Natural killer cell (primary cell): Measurements from ENCODE around the gene AMDHD2. TPM values are rescaled to one million over a fixed set of nuclear protein-coding genes. Genes with fewer than 3 reads are reported as not detected.

Experiments used
- ATAC-seq, 3 donors: fragments of 150-1000 bp in 2 of 3; fragments of 200-7000 bp in 1 of 3; cut with Tn5 transposase; 1 replicate in 1 of 3; 2 replicates in 2 of 3; pipeline ENCODE4 v1.10.0; 2021; ENCODE audit warnings: mild to moderate bottlenecking in 2 of 3, moderate library complexity in 2 of 3
- DNase-seq, 2 donors: peaks; one replicate each; pipeline versions ENCODE4 v3.0.0 to v3.0.0-alpha.2; 2013 to 2021; ENCODE audit warnings: mixed read lengths in 1 of 2
- H3K27ac ChIP-seq: one replicate; pipeline ENCODE4 v1.5.1; 2013; ENCODE audit warnings: mild to moderate bottlenecking, low read length
- H3K27me3 ChIP-seq: one replicate; pipeline ENCODE4 v1.6.1; 2013; ENCODE audit warnings: low read length; ENCODE audit not compliant: control insufficient read depth, insufficient read depth
- H3K36me3 ChIP-seq: one replicate; pipeline ENCODE4 v1.6.1; 2013; ENCODE audit warnings: low read length; ENCODE audit not compliant: control insufficient read depth, insufficient read depth
- H3K4me1 ChIP-seq: one replicate; pipeline ENCODE4 v1.6.1; 2013; ENCODE audit warnings: low read length; ENCODE audit not compliant: control insufficient read depth, insufficient read depth
- H3K4me3 ChIP-seq: one replicate; pipeline ENCODE4 v1.5.1; 2013; ENCODE audit warnings: low read length
- H3K9me3 ChIP-seq: one replicate; pipeline ENCODE4 v1.6.1; 2013; ENCODE audit warnings: low read length; ENCODE audit not compliant: control insufficient read depth, insufficient read depth
- H3K27ac Mint-ChIP-seq, 2 donors: one replicate each; pipeline ENCODE4 v1.8.0; 2022; ENCODE audit warnings: mild to moderate bottlenecking in 2 of 2, mixed read lengths in 2 of 2, moderate library complexity in 1 of 2
- H3K27me3 Mint-ChIP-seq, 2 donors: one replicate each; pipeline ENCODE4 v1.8.0; 2022; ENCODE audit warnings: low read depth in 2 of 2, mixed read lengths in 2 of 2
- H3K36me3 Mint-ChIP-seq: one replicate; pipeline ENCODE4 v1.8.0; 2022; ENCODE audit warnings: mixed read lengths
- H3K4me1 Mint-ChIP-seq, 2 donors: one replicate each; pipeline ENCODE4 v1.8.0; 2022; ENCODE audit warnings: mixed read lengths in 2 of 2
- H3K4me3 Mint-ChIP-seq: one replicate; pipeline ENCODE4 v1.8.0; 2022; ENCODE audit warnings: mild to moderate bottlenecking, moderate library complexity, mixed read lengths
- H3K9me3 Mint-ChIP-seq, 2 donors: one replicate each; pipeline ENCODE4 v1.8.0; 2022; ENCODE audit warnings: mixed read lengths in 2 of 2
- CTCF ChIP-seq: fragments of 200-600 bp; IDR thresholded peaks from one replicate; pipeline ENCODE4 v1.8.0; 2022; ENCODE audit warnings: antibody characterized with exemption
- WGBS: methylation state at CpG from one replicate; pipeline ENCODE4 v1.1.7; 2013; ENCODE audit warnings: missing lambda C conversion rate; ENCODE audit not compliant: insufficient coverage; 5-methylcytosine and 5-hydroxymethylcytosine counted together
- intact Hi-C: fragments of 100-400 bp; cut with micrococcal nuclease; formaldehyde crosslinking; loops from one replicate; pipeline ENCODE4 v1.14.2; 2022
- total RNA-seq, 4 donors: library from RNA; stranded (reverse); fragments of 120-200 nt in 1 of 4; gene quantifications; one replicate each; pipeline versions ENCODE4 v1.2.3 to v1.2.4, GENCODE V29; 2013 to 2022

The AMDHD2 gene
- total RNA-seq, 3 donors from 2014 or later (not counting 1 experiment from before 2014, with no cell fraction given): 129 to 162 (median 144) TPM

- Mint-ChIP-seq H3K27me3 (no peaks in the 10 kb centered on the region), H3K27ac (no peak overlapping the region), H3K9me3 (no peaks in the 10 kb centered on the region), H3K4me1 (peaks cover 7 to 30% of the 10 kb centered on the region in 2 donors), H3K4me3 (no peak overlapping the region), H3K36me3 (no peaks in the 10 kb centered on the region)
- no peak overlapping the region for H3K27ac ChIP-seq
- intact Hi-C loops: loop anchor here (10.0 kb wide), 1 partner anchor 477 kb away; the partner anchor contains the start of gene ZNF598
- ATAC-seq (no peak), DNase-seq (no peak)
- H3K36me3 ChIP-seq: no peaks in the 10 kb centered on the region
- no peak for TF ChIP-seq CTCF
- peaks cover 18% of the 10 kb centered on the region for H3K4me1 ChIP-seq
- WGBS: 89% methylated on average over 7 of the region's 7 CpGs
- H3K27me3 ChIP-seq: no peaks in the 10 kb centered on the region
- H3K4me3 ChIP-seq: no peak overlapping the region
- no peaks in the 10 kb centered on the region for H3K9me3 ChIP-seq
Measured at GRCh38 chr16:2481676-2482075, 38.5 kb upstream of the AMDHD2 start.

- WGBS: 95% methylated on average over 13 of the region's 13 CpGs
- H3K36me3 Mint-ChIP-seq: no peaks in the 10 kb centered on the region
Measured at GRCh38 chr16:2482249-2482648, 37.9 kb upstream of the AMDHD2 start.

GRCh38 chr16:2482708-2483534 lies 37.2 kb upstream of the AMDHD2 start:
- 85% methylated on average over 32 of the region's 32 CpGs for WGBS
- no peaks in the 10 kb centered on the region for H3K27me3 ChIP-seq
- H3K4me3 Mint-ChIP-seq: no peak overlapping the region
- no peak for DNase-seq
- peak overlapping the region in 1 of 2 donors; percentile 38 for H3K27ac Mint-ChIP-seq
- H3K4me1 ChIP-seq: peaks cover 30% of the 10 kb centered on the region
- no peak overlapping the region for H3K27ac ChIP-seq
- H3K27me3 Mint-ChIP-seq: peaks cover 0 to 3% of the 10 kb centered on the region in 2 donors
- H3K36me3 Mint-ChIP-seq: no peaks in the 10 kb centered on the region
- no peak for TF ChIP-seq CTCF
- H3K36me3 ChIP-seq: no peaks in the 10 kb centered on the region
- intact Hi-C loops: loop anchor here (10.0 kb wide), 1 partner anchor 478 kb away; the partner anchor contains the start of gene ZNF598
- peaks cover 15 to 36% of the 10 kb centered on the region in 2 donors for H3K4me1 Mint-ChIP-seq
- H3K4me3 ChIP-seq: no peak overlapping the region
- H3K9me3 ChIP-seq: no peaks in the 10 kb centered on the region
- H3K9me3 Mint-ChIP-seq: no peaks in the 10 kb centered on the region
- ATAC-seq: no peak

More at GRCh38 chr16:2482249-2482648, 37.9 kb upstream of the AMDHD2 start:
- H3K27me3 ChIP-seq: no peaks in the 10 kb centered on the region
- Mint-ChIP-seq H3K4me1 (peaks cover 9 to 36% of the 10 kb centered on the region in 2 donors), H3K4me3 (no peak overlapping the region), H3K27ac (no peak overlapping the region), H3K27me3 (peaks cover 0 to under 1% of the 10 kb centered on the region in 2 donors), H3K9me3 (no peaks in the 10 kb centered on the region)
- H3K9me3 ChIP-seq: no peaks in the 10 kb centered on the region
- no peak overlapping the region for H3K27ac ChIP-seq
- H3K4me3 ChIP-seq: no peak overlapping the region
- intact Hi-C loops: loop anchor here (10.0 kb wide), 1 partner anchor 477 kb away; the partner anchor contains the start of gene ZNF598
- ATAC-seq: no peak
- no peaks in the 10 kb centered on the region for H3K36me3 ChIP-seq
- TF ChIP-seq CTCF: no peak
- DNase-seq: no peak
- peaks cover 23% of the 10 kb centered on the region for H3K4me1 ChIP-seq
